ENCODE results near the gene MT1HL1.

The MT1HL1 gene

GRCh38 chr1:237018896-237019295, 14.7 kb upstream of the MT1HL1 start:
- Histone ChIP-seq H3K27ac (ENCODE audit: low read depth, low read length) (no peak overlapping the region), H3K9me2 (replicated peaks; ENCODE audit: control insufficient read depth, low read length) (no peaks in the 10 kb centered on the region), H3K4me1 (ENCODE audit: control insufficient read depth, low read length) (no peaks in the 10 kb centered on the region), H3K4me3 (ENCODE audit: low read length) (no peak overlapping the region), H3F3A (ENCODE audit: control insufficient read depth, insufficient read depth) (no peaks in the 10 kb centered on the region), H3K36me3 (ENCODE audit: control insufficient read depth, low read length) (no peaks in the 10 kb centered on the region), H4K20me1 (ENCODE audit: control insufficient read depth, insufficient read depth, low read depth, low read length) (no peaks in the 10 kb centered on the region), H3K9me3 (ENCODE audit: control insufficient read depth, insufficient read depth, low read length) (no peaks in the 10 kb centered on the region), H3K27me3 (ENCODE audit: control insufficient read depth, low read length) (no peaks in the 10 kb centered on the region), H3K4me2 (ENCODE audit: low read length) (no peak overlapping the region), H3K79me2 (ENCODE audit: control insufficient read depth, low read length) (no peaks in the 10 kb centered on the region)
- TF ChIP-seq EZH2phosphoT487 (IDR thresholded peaks at IDR 0.05; ENCODE audit: borderline replicate concordance, low read length), result no peak
- TF ChIP-seq CTCF (IDR thresholded peaks at IDR 0.05; ENCODE audit: low read depth, low read length, poor library complexity, severe bottlenecking), result no peak

- H4K20me1 ChIP-seq (ENCODE audit: control insufficient read depth, insufficient read depth, low read depth, low read length), result no peaks in the 10 kb centered on the region
- TF ChIP-seq CTCF (IDR thresholded peaks at IDR 0.05; ENCODE audit: low read depth, low read length, poor library complexity, severe bottlenecking) (no peak), EZH2phosphoT487 (IDR thresholded peaks at IDR 0.05; ENCODE audit: borderline replicate concordance, low read length) (no peak)
- no peaks in the 10 kb centered on the region for H3K9me2 ChIP-seq (replicated peaks; ENCODE audit: control insufficient read depth, low read length)
- no peak overlapping the region for H3K4me2 ChIP-seq (ENCODE audit: low read length)
- H3K27me3 ChIP-seq (ENCODE audit: control insufficient read depth, low read length), result no peaks in the 10 kb centered on the region
- H3K79me2 ChIP-seq (ENCODE audit: control insufficient read depth, low read length), result no peaks in the 10 kb centered on the region
- H3K4me1 ChIP-seq (ENCODE audit: control insufficient read depth, low read length), result no peaks in the 10 kb centered on the region
- no peaks in the 10 kb centered on the region for H3F3A ChIP-seq (ENCODE audit: control insufficient read depth, insufficient read depth)
- H3K27ac ChIP-seq (ENCODE audit: low read depth, low read length), result no peak overlapping the region
- no peaks in the 10 kb centered on the region for H3K36me3 ChIP-seq (ENCODE audit: control insufficient read depth, low read length)
- H3K9me3 ChIP-seq (ENCODE audit: control insufficient read depth, insufficient read depth, low read length), result no peaks in the 10 kb centered on the region
- H3K4me3 ChIP-seq (ENCODE audit: low read length), result no peak overlapping the region
Observed at GRCh38 chr1:237016626-237017025, 12.4 kb upstream of the MT1HL1 start.

- H3K9me3 ChIP-seq (ENCODE audit: control insufficient read depth, insufficient read depth, low read length), result no peaks in the 10 kb centered on the region
Observed at GRCh38 chr1:237013608-237014007, 9.4 kb upstream of the MT1HL1 start.

More at GRCh38 chr1:237013608-237014007, 9.4 kb upstream of the MT1HL1 start:
- Histone ChIP-seq H3K27me3 (ENCODE audit: control insufficient read depth, low read length) (no peaks in the 10 kb centered on the region), H3K27ac (ENCODE audit: low read depth, low read length) (no peak overlapping the region), H3K9me2 (replicated peaks; ENCODE audit: control insufficient read depth, low read length) (no peaks in the 10 kb centered on the region), H3K4me3 (ENCODE audit: low read length) (no peak overlapping the region), H3K4me1 (ENCODE audit: control insufficient read depth, low read length) (no peaks in the 10 kb centered on the region), H3K4me2 (ENCODE audit: low read length) (no peak overlapping the region), H3K79me2 (ENCODE audit: control insufficient read depth, low read length) (no peaks in the 10 kb centered on the region), H3F3A (ENCODE audit: control insufficient read depth, insufficient read depth) (no peaks in the 10 kb centered on the region), H4K20me1 (ENCODE audit: control insufficient read depth, insufficient read depth, low read depth, low read length) (no peaks in the 10 kb centered on the region), H3K36me3 (ENCODE audit: control insufficient read depth, low read length) (no peaks in the 10 kb centered on the region)
- no peak for TF ChIP-seq CTCF (IDR thresholded peaks at IDR 0.05; ENCODE audit: low read depth, low read length, poor library complexity, severe bottlenecking)
- no peak for TF ChIP-seq EZH2phosphoT487 (IDR thresholded peaks at IDR 0.05; ENCODE audit: borderline replicate concordance, low read length)
